GM21360 (cell line): Measurements from ENCODE around the gene ARHGEF12.
A peak's percentile ranks its signal among the peaks of the same experiment; 100 is the strongest.

Experiments
- ATAC-seq: cut with Tn5 transposase; IDR thresholded peaks from one replicate; pipeline ENCODE4 v1.9.1; 2021; ENCODE audit warnings: mild to moderate bottlenecking, moderate library complexity; ENCODE audit not compliant: unreplicated experiment

Gene ARHGEF12

GRCh38 chr11:120335908-120336640 lies at the start of gene ARHGEF12:
TSS of gene ARHGEF12 (plus strand) at chr11:120336413. CDS start at chr11:120337244, 831 bp downstream.
- ATAC-seq, result peak; percentile 55

GRCh38 chr11:120288021-120288420 lies 48.2 kb upstream of the ARHGEF12 start:
- no peak for ATAC-seq

- no peak for ATAC-seq
These were observed 46.8 kb upstream of the ARHGEF12 start for GRCh38 chr11:120289426-120289825.

GRCh38 chr11:120290956-120291355 lies 45.3 kb upstream of the ARHGEF12 start:
- ATAC-seq, result no peak

- no peak for ATAC-seq
These were observed 43.0 kb upstream of the ARHGEF12 start for GRCh38 chr11:120293038-120293800.

- no peak for ATAC-seq
These were observed 42.1 kb upstream of the ARHGEF12 start for GRCh38 chr11:120294096-120294495.

GRCh38 chr11:120295099-120295498 lies 41.1 kb upstream of the ARHGEF12 start:
- no peak for ATAC-seq

- ATAC-seq, result no peak
These were observed 39.7 kb upstream of the ARHGEF12 start for GRCh38 chr11:120296554-120296953.

GRCh38 chr11:120298461-120298860 lies 37.8 kb upstream of the ARHGEF12 start:
- no peak for ATAC-seq

GRCh38 chr11:120302001-120302805 lies 34.0 kb upstream of the ARHGEF12 start:
- no peak for ATAC-seq

GRCh38 chr11:120303004-120303637 lies 33.1 kb upstream of the ARHGEF12 start:
- ATAC-seq, result peak; percentile 78

GRCh38 chr11:120304526-120304925 lies 31.7 kb upstream of the ARHGEF12 start:
- ATAC-seq, result no peak

GRCh38 chr11:120305286-120305685 lies 30.9 kb upstream of the ARHGEF12 start:
- no peak for ATAC-seq

- no peak for ATAC-seq
These were observed 29.5 kb upstream of the ARHGEF12 start for GRCh38 chr11:120306519-120307242.

- no peak for ATAC-seq
These were observed 28.7 kb upstream of the ARHGEF12 start for GRCh38 chr11:120307476-120307875.

- no peak for ATAC-seq
These were observed 28.1 kb upstream of the ARHGEF12 start for GRCh38 chr11:120308081-120308480.

- no peak for ATAC-seq
These were observed 25.3 kb upstream of the ARHGEF12 start for GRCh38 chr11:120310870-120311269.

- no peak for ATAC-seq
These were observed 21.4 kb upstream of the ARHGEF12 start for GRCh38 chr11:120314861-120315260.

- ATAC-seq, result no peak
These were observed 19.1 kb upstream of the ARHGEF12 start for GRCh38 chr11:120316880-120317688.
